ENCODE data around the gene GRIN2D.

Gene GRIN2D

GRCh38 chr19:48393559-48394330, at the start of gene GRIN2D:
GRIN2D (plus strand) TSS chr19:48393668; CDS start chr19:48398393, 4,725 bp downstream.
- H3K9me3 ChIP-seq: peaks cover 5% of the 10 kb centered on the region; the same call in 1 of the 2 replicates
- peak within 1 kb of the TSS; percentile 99 for H3K4me2 ChIP-seq
- H4K20me1 ChIP-seq: peaks cover 6% of the 10 kb centered on the region; the same call in 1 of the 2 replicates
- peak within 1 kb of the TSS; percentile 75 for H3K9ac ChIP-seq
- peak within 1 kb of the TSS; percentile 59 for H3K27ac ChIP-seq
- peaks cover 8% of the 10 kb centered on the region for H3K36me3 ChIP-seq
- H3K27me3 ChIP-seq: peaks cover 57% of the 10 kb centered on the region
- H3K4me1 ChIP-seq: peaks cover 76% of the 10 kb centered on the region
- TF ChIP-seq Cebpa-rat (IDR thresholded peaks at IDR 0.05): no peak
- H3K4me3 ChIP-seq: peak within 1 kb of the TSS; percentile 64

GRCh38 chr19:48344892-48345291, 48.6 kb upstream of the GRIN2D start:
- Histone ChIP-seq H3K27me3 (no peaks in the 10 kb centered on the region), H3K9me3 (no peaks in the 10 kb centered on the region), H3K9ac (no peak overlapping the region), H3K4me3 (no peak overlapping the region), H3K36me3 (peaks cover 3% of the 10 kb centered on the region; the same call in 1 of the 2 replicates), H3K4me1 (peaks cover 6% of the 10 kb centered on the region; the same call in 1 of the 2 replicates), H4K20me1 (no peaks in the 10 kb centered on the region), H3K27ac (no peak overlapping the region), H3K4me2 (no peak overlapping the region)
- no peak for TF ChIP-seq Cebpa-rat (IDR thresholded peaks at IDR 0.05)

- no peak overlapping the region for H3K4me3 ChIP-seq
- H3K4me1 ChIP-seq: no peaks in the 10 kb centered on the region
- H3K4me2 ChIP-seq: no peak overlapping the region
- H3K9ac ChIP-seq: no peak overlapping the region
- TF ChIP-seq Cebpa-rat (IDR thresholded peaks at IDR 0.05): no peak
- no peak overlapping the region for H3K27ac ChIP-seq
- H3K27me3 ChIP-seq: no peaks in the 10 kb centered on the region
- H4K20me1 ChIP-seq: no peaks in the 10 kb centered on the region
- H3K36me3 ChIP-seq: peaks cover 3% of the 10 kb centered on the region; the same call in 1 of the 2 replicates
- no peaks in the 10 kb centered on the region for H3K9me3 ChIP-seq
These were observed 47.3 kb upstream of the GRIN2D start for GRCh38 chr19:48346191-48346590.

- Histone ChIP-seq H3K36me3 (peaks cover 3% of the 10 kb centered on the region; the same call in 1 of the 2 replicates), H3K4me1 (no peaks in the 10 kb centered on the region), H4K20me1 (no peaks in the 10 kb centered on the region), H3K9me3 (no peaks in the 10 kb centered on the region), H3K27ac (no peak overlapping the region), H3K4me3 (no peak overlapping the region), H3K4me2 (no peak overlapping the region), H3K27me3 (no peaks in the 10 kb centered on the region), H3K9ac (no peak overlapping the region)
- TF ChIP-seq Cebpa-rat (IDR thresholded peaks at IDR 0.05): no peak
These were observed 45.4 kb upstream of the GRIN2D start for GRCh38 chr19:48348045-48348444.

- Histone ChIP-seq H3K9me3 (no peaks in the 10 kb centered on the region), H3K4me1 (no peaks in the 10 kb centered on the region), H3K9ac (no peak overlapping the region), H3K4me3 (no peak overlapping the region), H4K20me1 (no peaks in the 10 kb centered on the region), H3K27me3 (no peaks in the 10 kb centered on the region), H3K27ac (no peak overlapping the region), H3K4me2 (no peak overlapping the region), H3K36me3 (no peaks in the 10 kb centered on the region)
- no peak for TF ChIP-seq Cebpa-rat (IDR thresholded peaks at IDR 0.05)
These were observed 44.7 kb upstream of the GRIN2D start for GRCh38 chr19:48348737-48349136.

GRCh38 chr19:48350856-48351255, 42.6 kb upstream of the GRIN2D start:
- Histone ChIP-seq H3K36me3 (no peaks in the 10 kb centered on the region), H3K4me3 (no peak overlapping the region), H3K27ac (no peak overlapping the region), H3K4me1 (peaks cover 15% of the 10 kb centered on the region), H3K4me2 (no peak overlapping the region), H4K20me1 (no peaks in the 10 kb centered on the region), H3K9ac (no peak overlapping the region), H3K27me3 (no peaks in the 10 kb centered on the region), H3K9me3 (no peaks in the 10 kb centered on the region)
- TF ChIP-seq Cebpa-rat (IDR thresholded peaks at IDR 0.05): no peak

- TF ChIP-seq Cebpa-rat (IDR thresholded peaks at IDR 0.05): no peak
- no peaks in the 10 kb centered on the region for H3K36me3 ChIP-seq
- no peaks in the 10 kb centered on the region for H3K27me3 ChIP-seq
- peaks cover 16% of the 10 kb centered on the region for H3K4me1 ChIP-seq
- H3K4me3 ChIP-seq: no peak overlapping the region
- no peak overlapping the region for H3K27ac ChIP-seq
- no peak overlapping the region for H3K4me2 ChIP-seq
- H4K20me1 ChIP-seq: no peaks in the 10 kb centered on the region
- no peak overlapping the region for H3K9ac ChIP-seq
- no peaks in the 10 kb centered on the region for H3K9me3 ChIP-seq
These were observed 42.1 kb upstream of the GRIN2D start for GRCh38 chr19:48351341-48351752.

GRCh38 chr19:48353677-48354076, 39.8 kb upstream of the GRIN2D start:
- H4K20me1 ChIP-seq: no peaks in the 10 kb centered on the region
- peaks cover 16% of the 10 kb centered on the region for H3K4me1 ChIP-seq

GRCh38 chr19:48354332-48354992, 39.0 kb upstream of the GRIN2D start:
- peak overlapping the region; percentile 55; the same call in 1 of the 2 replicates for H3K27ac ChIP-seq
- H4K20me1 ChIP-seq: no peaks in the 10 kb centered on the region
- no peak for TF ChIP-seq Cebpa-rat (IDR thresholded peaks at IDR 0.05)
- peak overlapping the region; percentile 39 for H3K4me2 ChIP-seq
- H3K9me3 ChIP-seq: no peaks in the 10 kb centered on the region
- H3K9ac ChIP-seq: peak overlapping the region; percentile 48; the same call in 1 of the 2 replicates
- H3K4me1 ChIP-seq: peaks cover 16% of the 10 kb centered on the region
- H3K4me3 ChIP-seq: no peak overlapping the region
- no peaks in the 10 kb centered on the region for H3K36me3 ChIP-seq
- no peaks in the 10 kb centered on the region for H3K27me3 ChIP-seq

More at GRCh38 chr19:48353677-48354076, 39.8 kb upstream of the GRIN2D start:
- TF ChIP-seq Cebpa-rat (IDR thresholded peaks at IDR 0.05): no peak
- Histone ChIP-seq H3K4me2 (no peak overlapping the region), H3K9ac (no peak overlapping the region), H3K27ac (no peak overlapping the region), H3K36me3 (no peaks in the 10 kb centered on the region), H3K27me3 (no peaks in the 10 kb centered on the region), H3K9me3 (no peaks in the 10 kb centered on the region), H3K4me3 (no peak overlapping the region)
